H1 (cell line): ENCODE results near the gene TSPAN8. TPM values are rescaled to one million over a fixed set of nuclear protein-coding genes. Genes with fewer than 3 reads are reported as not detected.

Experiments used
- CTCF ChIA-PET: fragments of 300-600 bp; sonication (Branson Sonifier 250); formaldehyde crosslinking; loops from one replicate; lab custom pipeline; 2021; ENCODE audit not compliant: partially characterized antibody; lab: Charles Lee
- POLR2A ChIA-PET: fragments of 300-600 bp; sonication (Branson Sonifier 250); formaldehyde crosslinking; loops from one replicate; lab custom pipeline; 2021; ENCODE audit warnings: inconsistent platforms; ENCODE audit not compliant: partially characterized antibody; lab: Charles Lee
- DNase-seq, 2 experiments: peaks; one replicate each; pipeline versions ENCODE4 v3.0.0 to v3.0.0-alpha.2; 2010 to 2022; ENCODE audit warnings: low spot score in 2 of 2, low read depth in 1 of 2, mixed read lengths in 1 of 2
- FAIRE-seq: peaks from 2 replicates; lab custom pipeline; 2011; peaks lifted over from hg19 to GRCh38; lab: Jason Lieb, UNC
- H2AFZ ChIP-seq: 2 replicates; pipeline ENCODE4 v1.8.1; 2012; ENCODE audit warnings: low read length, inconsistent platforms
- H2AK5ac ChIP-seq: 2 replicates; pipeline ENCODE4 v1.6.1; 2013; ENCODE audit warnings: low read depth, low read length
- H2BK120ac ChIP-seq: replicated peaks from 2 replicates; pipeline ENCODE3; 2013; ENCODE audit warnings: low read depth, low read length, inconsistent platforms
- H2BK12ac ChIP-seq: 2 replicates; pipeline ENCODE4 v1.6.1; 2013; ENCODE audit warnings: low read depth, low read length
- H2BK15ac ChIP-seq: 2 replicates; pipeline ENCODE4 v1.6.1; 2013; ENCODE audit warnings: low read length
- H2BK20ac ChIP-seq: 2 replicates; pipeline ENCODE4 v1.6.1; 2013; ENCODE audit warnings: low read length
- H2BK5ac ChIP-seq: 2 replicates; pipeline ENCODE4 v1.6.1; 2013; ENCODE audit warnings: low read depth, low read length
- H3K14ac ChIP-seq: 2 replicates; pipeline ENCODE4 v1.6.1; 2013; ENCODE audit warnings: inconsistent platforms; ENCODE audit not compliant: insufficient read length
- H3K18ac ChIP-seq: 2 replicates; pipeline ENCODE4 v1.6.1; 2013; ENCODE audit warnings: low read length; ENCODE audit errors: extremely low read depth
- H3K23ac ChIP-seq: 2 replicates; pipeline ENCODE4 v1.6.1; 2013; ENCODE audit warnings: inconsistent platforms; ENCODE audit not compliant: insufficient read length
- H3K23me2 ChIP-seq: 2 replicates; pipeline ENCODE4 v1.6.1; 2013; ENCODE audit warnings: low read depth, low read length
- H3K27ac ChIP-seq: 2 replicates; pipeline ENCODE4 v1.6.1; 2011; ENCODE audit warnings: low read depth, low read length, inconsistent platforms
- H3K27me3 ChIP-seq, 4 experiments: replicated peaks in 1 of 4; 1 replicate in 1 of 4; 2 replicates in 3 of 4; pipeline versions ENCODE4 v1.6.1 to v1.8.1; 2011 to 2013; ENCODE audit warnings: low read length in 3 of 4, mild to moderate bottlenecking in 3 of 4, inconsistent platforms in 2 of 4, mixed read lengths in 2 of 4, moderate library complexity in 1 of 4; ENCODE audit not compliant: control insufficient read depth in 3 of 4, insufficient read depth in 3 of 4; ENCODE audit errors: extremely low read depth in 1 of 4
- H3K36me3 ChIP-seq, 4 experiments: 2 replicates each; pipeline versions ENCODE4 v1.6.1 to v1.8.1; 2011 to 2013; ENCODE audit warnings: mild to moderate bottlenecking in 4 of 4, low read length in 3 of 4, moderate library complexity in 2 of 4, control low read depth in 1 of 4, inconsistent platforms in 1 of 4; ENCODE audit not compliant: insufficient read depth in 4 of 4, control insufficient read depth in 2 of 4
- H3K4ac ChIP-seq: replicated peaks from 2 replicates; pipeline ENCODE3; 2013; ENCODE audit warnings: low read length, low read depth, mixed read lengths, inconsistent platforms; ENCODE audit not compliant: insufficient read length
- H3K4me1 ChIP-seq, 4 experiments: replicated peaks in 1 of 4; 1 replicate in 1 of 4; 2 replicates in 3 of 4; pipeline versions ENCODE4 v1.6.1 to v1.8.1; 2011 to 2013; ENCODE audit warnings: low read length in 3 of 4, inconsistent platforms in 2 of 4, mixed read lengths in 1 of 4; ENCODE audit not compliant: insufficient read depth in 4 of 4, control insufficient read depth in 3 of 4
- H3K4me2 ChIP-seq, 2 experiments: 2 replicates each; pipeline versions ENCODE4 v1.6.1 to v1.8.1; 2011 to 2013; ENCODE audit warnings: low read depth in 2 of 2, low read length in 2 of 2, control low read depth in 1 of 2, inconsistent platforms in 1 of 2, mild to moderate bottlenecking in 1 of 2; ENCODE audit not compliant: insufficient read depth in 1 of 2
- H3K4me3 ChIP-seq, 4 experiments: fragments of 200-600, 300-600 bp in 1 of 4; sonication (generic), shearing (Covaris generic), sonication (Bioruptor Twin) in 1 of 4; 2 replicates each; pipeline versions ENCODE4 v1.5.1 to v1.8.1; 2011 to 2016; ENCODE audit warnings: low read length in 4 of 4, low read depth in 3 of 4, control low read depth in 2 of 4, inconsistent platforms in 2 of 4, mild to moderate bottlenecking in 2 of 4, mixed read lengths in 1 of 4, moderate library complexity in 1 of 4; ENCODE audit not compliant: insufficient read depth in 2 of 4; ENCODE audit errors: extremely low read depth in 1 of 4
- H3K56ac ChIP-seq: replicated peaks from 2 replicates; pipeline ENCODE3; 2013; ENCODE audit warnings: low read depth, mild to moderate bottlenecking, mixed read lengths, low read length, inconsistent platforms; ENCODE audit not compliant: insufficient read length
- H3K79me1 ChIP-seq: 2 replicates; pipeline ENCODE4 v1.6.1; 2013; ENCODE audit warnings: low read depth, low read length, control low read depth
- H3K79me2 ChIP-seq, 2 experiments: 2 replicates each; pipeline versions ENCODE4 v1.6.1 to v1.8.1; 2012 to 2013; ENCODE audit warnings: low read length in 2 of 2, mild to moderate bottlenecking in 2 of 2, inconsistent platforms in 1 of 2; ENCODE audit not compliant: insufficient read depth in 2 of 2, control insufficient read depth in 1 of 2
- H3K9ac ChIP-seq, 4 experiments: replicated peaks in 1 of 4; 1 replicate in 1 of 4; 2 replicates in 3 of 4; pipeline versions ENCODE4 v1.6.1 to v1.8.1; 2011 to 2013; ENCODE audit warnings: low read depth in 3 of 4, low read length in 3 of 4, control low read depth in 2 of 4, mild to moderate bottlenecking in 2 of 4, moderate library complexity in 2 of 4, inconsistent platforms in 1 of 4; ENCODE audit errors: extremely low read depth in 1 of 4
- H3K9me3 ChIP-seq, 2 experiments: 2 replicates each; pipeline versions ENCODE4 v1.6.1 to v1.8.1; 2012 to 2013; ENCODE audit warnings: mild to moderate bottlenecking in 2 of 2, moderate library complexity in 2 of 2, control low read depth in 1 of 2, inconsistent platforms in 1 of 2, low read depth in 1 of 2, low read length in 1 of 2, mixed read lengths in 1 of 2; ENCODE audit not compliant: insufficient read depth in 2 of 2
- H4K20me1 ChIP-seq, 2 experiments: replicated peaks in 1 of 2; 2 replicates each; pipeline versions ENCODE3 to v1.8.1; 2011 to 2013; ENCODE audit warnings: inconsistent platforms in 2 of 2, low read length in 2 of 2, mild to moderate bottlenecking in 1 of 2; ENCODE audit not compliant: insufficient read depth in 2 of 2, control insufficient read depth in 1 of 2
- H4K5ac ChIP-seq: 2 replicates; pipeline ENCODE4 v1.6.1; 2013; ENCODE audit warnings: low read length, low read depth, mixed read lengths, inconsistent platforms; ENCODE audit not compliant: insufficient read length
- H4K8ac ChIP-seq: 2 replicates; pipeline ENCODE4 v1.8.0; 2013; ENCODE audit warnings: mild to moderate bottlenecking, moderate library complexity, low read length, inconsistent platforms; ENCODE audit not compliant: insufficient read depth; ENCODE audit errors: extremely low read depth
- H4K91ac ChIP-seq: replicated peaks from 2 replicates; pipeline ENCODE3; 2013; ENCODE audit warnings: low read length, mixed read lengths, inconsistent platforms; ENCODE audit not compliant: insufficient read length
- BRCA1 ChIP-seq: IDR thresholded peaks from 2 replicates; pipeline ENCODE4 v1.6.1; 2012; ENCODE audit warnings: low read depth, low read length, improper control_type of control experiment
- CEBPB ChIP-seq: IDR thresholded peaks from 2 replicates; pipeline ENCODE4 v1.6.1; 2012; ENCODE audit warnings: low read depth, low read length
- CREB1 ChIP-seq: IDR thresholded peaks from 2 replicates; pipeline ENCODE4 v1.6.1; 2012; ENCODE audit warnings: inconsistent platforms
- HDAC2 ChIP-seq, 2 experiments: fragments of 300-600 bp in 1 of 2; sonication (generic) in 1 of 2; IDR thresholded peaks; 2 replicates each; pipeline ENCODE4 v1.6.1; 2011 to 2012; ENCODE audit warnings: low read depth in 2 of 2, low read length in 2 of 2, mild to moderate bottlenecking in 2 of 2, moderate library complexity in 2 of 2, borderline replicate concordance in 1 of 2, inconsistent platforms in 1 of 2
- JUND ChIP-seq: IDR thresholded peaks from 2 replicates; pipeline ENCODE4 v1.6.1; 2011; ENCODE audit warnings: mild to moderate bottlenecking, improper control_type of control experiment, low read length
- KDM1A ChIP-seq: fragments of 200-600, 300-600 bp; sonication (generic); IDR thresholded peaks from 2 replicates; pipeline ENCODE4 v1.7.1; 2016; ENCODE audit warnings: mild to moderate bottlenecking, low read length, borderline replicate concordance
- KDM4A ChIP-seq: IDR thresholded peaks from one replicate; pipeline ENCODE4 v1.7.1; 2012; ENCODE audit warnings: low read depth, mild to moderate bottlenecking, moderate library complexity, low read length, inconsistent platforms; ENCODE audit not compliant: severe bottlenecking
- KDM5A ChIP-seq: fragments of 200-600 bp; IDR thresholded peaks from 2 replicates; pipeline ENCODE4 v1.7.1; 2012; ENCODE audit warnings: mild to moderate bottlenecking, low read length, inconsistent platforms, mixed read lengths
- POU5F1 ChIP-seq: IDR thresholded peaks from 2 replicates; pipeline ENCODE4 v1.6.1; 2011; ENCODE audit warnings: low read depth, mild to moderate bottlenecking, low read length, moderate library complexity
- RBBP5 ChIP-seq: IDR thresholded peaks from 2 replicates; pipeline ENCODE4 v1.7.1; 2012; ENCODE audit warnings: low read depth, mild to moderate bottlenecking, inconsistent platforms, low read length, moderate library complexity, borderline replicate concordance
- SIN3A ChIP-seq, 2 experiments: IDR thresholded peaks in 1 of 2; conservative IDR thresholded peaks in 1 of 2; 2 replicates each; pipeline ENCODE4 v1.6.1; 2011 to 2012; ENCODE audit warnings: low read length in 2 of 2, improper control_type of control experiment in 1 of 2, low read depth in 1 of 2, mild to moderate bottlenecking in 1 of 2
- SP1 ChIP-seq: IDR thresholded peaks from 2 replicates; pipeline ENCODE4 v1.6.1; 2011; ENCODE audit warnings: low read depth, low read length
- TBP ChIP-seq: IDR thresholded peaks from 2 replicates; pipeline ENCODE4 v1.6.1; 2011; ENCODE audit warnings: low read depth, low read length, improper control_type of control experiment
- WGBS, 2 experiments: shearing (Covaris generic) in 1 of 2; methylation state at CpG; one replicate each; pipeline versions ENCODE4 v1.1.6 to v1.1.7; 2013 to 2015; ENCODE audit warnings: low lambda C conversion rate in 2 of 2, mixed read lengths in 2 of 2, inconsistent platforms in 1 of 2, low coverage in 1 of 2, missing lambda C conversion rate in 1 of 2; ENCODE audit not compliant: insufficient replicate concordance in 2 of 2, insufficient coverage in 1 of 2, insufficient read length in 1 of 2; ENCODE audit errors: extremely low coverage in 1 of 2, missing lambda C conversion rate in 1 of 2; 5-methylcytosine and 5-hydroxymethylcytosine counted together
- polyA plus RNA-seq, 7 experiments: library from polyadenylated mRNA; depleted of rRNA in 3 of 7; stranded (reverse) in 5 of 7; unstranded in 2 of 7; fragments of >200 nt in 5 of 7; fragments of 200-250 nt in 2 of 7; gene quantifications; 1 replicate in 5 of 7; 2 replicates in 1 of 7; 4 replicates in 1 of 7; pipeline versions ENCODE4 v1.2.1 to v1.2.3, GENCODE V29; 2011 to 2013; ENCODE audit warnings: missing spikeins in 2 of 7, mixed read lengths in 2 of 7
- total RNA-seq: library from RNA; stranded (reverse); fragmentation: NEBNext Ultra II Directional; extraction: Animal tissue kit (Norgen Biotek cat#: 25700); gene quantifications from 2 replicates; pipeline ENCODE4 v1.2.1, GENCODE V29; 2021
- TF ChIP-seq, protein P1 (sequence below): IDR thresholded peaks from 2 replicates; pipeline ENCODE4 v1.6.1; 2012; ENCODE audit warnings: low read length, inconsistent platforms

The TSPAN8 gene
- total and polyA plus RNA-seq, 2 of the 8 experiments (the other 6 are each of a cell fraction or from before 2014, with no cell fraction given), result not detected

GRCh38 chr12:71135812-71136176 lies 22.0 kb downstream of the TSPAN8 start:
- H4K5ac ChIP-seq, result no peak overlapping the region
- H4K20me1 ChIP-seq, result no peaks in the 10 kb centered on the region
- no peak overlapping the region for H2BK20ac ChIP-seq
- 73% methylated on average over 3 of the region's 3 CpGs; no CpG with 5 or more reads in 1 of the 2 experiments for WGBS, 2 experiments
- no peak overlapping the region for H3K9ac ChIP-seq
- H3K4me3 ChIP-seq, result no peak overlapping the region
- no peak overlapping the region for H3K23ac ChIP-seq
- no peak overlapping the region for H2BK120ac ChIP-seq
- no peak overlapping the region for H2BK12ac ChIP-seq
- no peak overlapping the region; the same call in 1 of the 2 replicates for H3K18ac ChIP-seq
- H3K14ac ChIP-seq, result no peak overlapping the region
- no peak for DNase-seq
- 0 out of 2 replicates have a peak overlapping the region, but pooled peaks have one; percentile 5 for H2AFZ ChIP-seq
- no peak overlapping the region for H4K8ac ChIP-seq
- no peak overlapping the region for H3K4ac ChIP-seq
- H3K36me3 ChIP-seq, result no peaks in the 10 kb centered on the region
- CTCF ChIA-PET, result no interaction called here
- H3K27me3 ChIP-seq, result no peaks in the 10 kb centered on the region
- no peak overlapping the region for H3K4me2 ChIP-seq
- no peaks in the 10 kb centered on the region for H3K23me2 ChIP-seq
- no peaks in the 10 kb centered on the region for H3K4me1 ChIP-seq
- no peak overlapping the region for H2AK5ac ChIP-seq
- H4K91ac ChIP-seq, result no peak overlapping the region
- no peak overlapping the region for H2BK15ac ChIP-seq
- H3K27ac ChIP-seq, result no peak overlapping the region
- no peaks in the 10 kb centered on the region for H3K9me3 ChIP-seq
- FAIRE-seq, result no peak
- POLR2A ChIA-PET, result no interaction called here
- no peaks in the 10 kb centered on the region for H3K79me1 ChIP-seq
- H2BK5ac ChIP-seq, result no peak overlapping the region
- no peaks in the 10 kb centered on the region for H3K79me2 ChIP-seq
- H3K56ac ChIP-seq, result no peak overlapping the region
- TF ChIP-seq SIN3A (conservative IDR thresholded peaks at IDR 0.05 in 1 of 2, IDR thresholded peaks at IDR 0.05 in 1 of 2; ENCODE audit: low read depth in 1 of 2, low read length in 2 of 2) (no peak), POU5F1 (no peak), HDAC2 (IDR thresholded peaks at IDR 0.05; ENCODE audit: borderline replicate concordance in 1 of 2, low read depth in 2 of 2, low read length in 2 of 2) (no peak), CEBPB (no peak), KDM4A (no peak), TBP (no peak), KDM5A (no peak), RBBP5 (no peak), JUND (no peak), KDM1A (no peak), CREB1 (no peak), BRCA1 (no peak), SP1 (no peak)
- TF ChIP-seq, protein P1, sequence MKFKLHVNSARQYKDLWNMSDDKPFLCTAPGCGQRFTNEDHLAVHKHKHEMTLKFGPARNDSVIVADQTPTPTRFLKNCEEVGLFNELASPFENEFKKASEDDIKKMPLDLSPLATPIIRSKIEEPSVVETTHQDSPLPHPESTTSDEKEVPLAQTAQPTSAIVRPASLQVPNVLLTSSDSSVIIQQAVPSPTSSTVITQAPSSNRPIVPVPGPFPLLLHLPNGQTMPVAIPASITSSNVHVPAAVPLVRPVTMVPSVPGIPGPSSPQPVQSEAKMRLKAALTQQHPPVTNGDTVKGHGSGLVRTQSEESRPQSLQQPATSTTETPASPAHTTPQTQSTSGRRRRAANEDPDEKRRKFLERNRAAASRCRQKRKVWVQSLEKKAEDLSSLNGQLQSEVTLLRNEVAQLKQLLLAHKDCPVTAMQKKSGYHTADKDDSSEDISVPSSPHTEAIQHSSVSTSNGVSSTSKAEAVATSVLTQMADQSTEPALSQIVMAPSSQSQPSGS, result no peak
